ENCODE data around the gene NUP214.
"Not testable (repeated sequence)": the region's sequence is repeated elsewhere in the genome, so short reads cannot be mapped to it uniquely, and the experiment has no call there.

The NUP214 gene

DNA sequence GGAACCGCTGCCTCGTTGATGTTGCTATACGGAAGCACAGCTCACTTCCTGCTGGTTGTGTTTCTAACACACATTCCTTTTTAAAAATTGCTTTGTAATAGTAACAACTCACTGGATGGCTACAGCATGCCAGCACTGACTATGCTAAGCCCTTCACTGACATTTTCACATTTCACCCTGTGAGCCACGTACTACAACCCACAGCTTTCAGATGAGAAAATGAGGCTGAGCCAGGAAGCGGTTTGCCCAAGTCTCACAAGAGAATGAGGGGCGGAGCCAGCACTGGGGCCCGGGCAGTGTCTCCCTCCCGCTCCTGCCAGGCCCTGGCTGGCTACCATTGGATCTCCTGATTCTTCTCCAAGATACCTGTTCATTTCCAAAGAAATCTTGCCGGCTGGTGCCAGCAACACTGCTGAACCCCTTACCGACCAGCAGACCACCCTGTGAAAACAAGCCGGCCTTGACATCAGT, 112.6 kb downstream of the NUP214 start:
- peak; percentile 93 for DNase-seq

DNA sequence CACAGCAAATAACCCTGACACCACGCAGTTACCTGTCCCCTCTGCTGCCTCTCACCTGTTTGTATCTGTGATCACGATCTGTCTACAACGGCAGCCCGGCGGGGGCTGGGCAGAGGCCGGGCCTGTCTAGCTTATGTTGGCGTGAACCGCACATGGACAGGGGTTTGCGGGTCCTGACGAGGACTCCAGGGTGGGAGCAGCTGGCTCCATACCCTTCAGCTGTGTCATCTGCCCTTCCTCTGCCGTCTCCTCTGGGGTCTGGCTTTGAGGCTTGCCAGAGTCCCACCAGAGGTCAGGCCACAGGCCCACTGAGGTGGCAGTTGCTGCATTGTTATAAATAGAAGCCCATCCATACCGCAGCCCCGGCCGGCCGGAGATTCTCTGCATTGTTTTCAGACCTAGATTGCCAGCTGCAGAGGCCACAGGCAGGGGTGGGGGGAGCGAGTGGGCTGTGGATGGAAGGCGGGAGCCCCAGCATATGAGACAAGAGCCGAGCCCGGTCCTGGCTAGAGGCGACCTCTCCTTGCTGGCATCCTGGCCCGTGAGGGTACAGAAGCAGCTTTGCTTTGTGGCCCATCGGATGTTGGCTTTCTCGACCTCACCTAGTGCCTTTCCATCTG, 113.1 kb downstream of the NUP214 start:
- DNase-seq: peak; percentile 62

DNA sequence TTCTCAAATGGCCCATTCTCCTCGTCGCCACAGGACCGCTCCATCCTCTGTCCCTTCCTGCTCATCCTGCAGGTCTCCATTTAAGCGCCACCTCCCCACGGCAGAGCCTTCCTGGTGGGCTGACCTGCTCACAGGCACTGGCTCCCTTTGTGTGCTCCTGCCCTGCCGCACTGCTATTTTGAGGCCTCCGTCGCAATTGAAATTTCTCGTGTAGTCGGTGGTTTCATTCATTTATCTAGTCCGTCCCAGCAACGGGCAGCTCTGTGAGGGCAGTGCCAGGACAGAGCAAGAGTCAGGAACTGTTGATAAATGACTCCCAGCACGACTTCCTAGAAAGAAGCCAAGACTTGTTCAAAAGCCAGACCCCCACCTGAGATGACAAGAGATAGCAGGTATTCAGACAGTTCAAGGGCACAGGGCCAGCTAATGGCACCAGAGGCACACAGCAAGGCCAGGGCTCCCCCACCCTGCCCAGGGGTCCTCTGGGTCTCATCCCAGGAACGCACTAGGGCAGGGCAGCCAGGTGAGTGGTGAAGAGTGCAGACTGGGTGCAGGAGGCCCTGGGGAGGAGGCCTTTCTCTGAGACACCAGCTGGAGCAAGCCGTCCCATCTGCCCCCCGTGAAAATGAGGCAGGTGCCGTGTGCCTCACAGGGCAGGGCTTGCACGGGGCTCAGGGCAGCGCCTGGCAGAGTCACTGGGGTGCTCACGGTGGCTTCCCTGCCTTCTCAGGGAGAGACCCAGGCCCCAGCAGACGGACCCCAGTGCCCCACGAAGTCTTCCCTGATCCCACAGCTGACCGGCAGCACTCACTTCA, 114.0 kb downstream of the NUP214 start:
- no peak for DNase-seq

DNA sequence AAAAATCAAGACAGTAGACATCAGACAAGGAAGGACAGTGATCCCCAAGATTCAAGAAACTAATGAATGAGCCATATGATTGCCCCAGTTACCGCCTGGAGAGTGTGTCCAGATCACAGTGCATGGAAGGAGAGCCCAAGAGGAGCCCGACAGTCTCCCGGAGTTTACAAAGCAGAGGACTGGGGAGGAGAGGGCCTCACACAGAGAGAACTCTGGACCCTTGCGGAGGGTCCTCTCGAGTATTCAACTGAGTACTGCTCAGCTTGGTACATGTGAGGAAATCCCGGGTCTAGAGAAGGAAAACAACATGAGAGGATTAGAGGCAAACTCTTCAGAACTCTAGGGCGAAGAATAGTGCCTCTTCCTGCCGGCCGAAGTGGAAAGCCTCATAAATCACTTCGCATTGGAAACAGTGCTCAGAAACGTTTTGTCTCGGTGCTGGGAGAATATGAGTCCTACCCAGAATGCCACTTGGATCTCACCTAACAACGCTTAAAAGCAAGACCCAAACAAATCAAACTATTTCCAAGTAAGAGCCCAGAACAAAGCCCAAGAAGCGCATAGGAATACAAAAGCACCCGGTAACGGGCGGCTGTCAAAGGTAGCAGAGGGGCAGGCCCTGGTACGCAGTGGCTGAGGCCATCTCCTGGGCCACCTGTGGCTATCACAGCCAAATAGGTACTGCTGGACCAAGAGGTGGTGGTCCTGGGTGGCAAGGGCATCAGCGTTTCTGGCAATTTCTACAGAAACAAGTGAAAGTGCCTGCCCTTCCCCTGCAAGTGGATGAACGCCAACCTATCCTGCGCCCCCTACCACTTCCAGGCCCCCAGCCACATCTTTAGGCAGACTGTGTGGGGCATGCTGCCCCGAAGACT, 114.9 kb downstream of the NUP214 start:
- no peak for DNase-seq

DNA sequence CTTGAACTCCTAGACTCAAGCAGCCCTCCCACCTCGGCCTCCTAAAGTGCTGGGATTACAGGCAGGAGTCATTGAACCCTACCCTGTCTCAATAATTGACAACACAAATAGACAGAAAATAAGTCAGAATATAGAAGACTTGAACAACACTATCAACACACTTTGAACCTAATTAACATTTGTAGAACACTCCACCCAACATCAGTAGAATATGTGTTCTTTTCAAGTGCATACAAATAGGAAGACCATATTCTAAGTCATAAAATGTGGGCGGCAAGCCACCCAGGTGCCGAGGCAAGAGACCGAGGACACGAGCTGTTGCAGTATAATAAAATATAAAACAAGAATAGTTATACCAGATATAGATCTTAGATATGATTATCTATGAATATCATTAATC, 118.9 kb downstream of the NUP214 start:
- not testable (repeated sequence) for DNase-seq

DNA sequence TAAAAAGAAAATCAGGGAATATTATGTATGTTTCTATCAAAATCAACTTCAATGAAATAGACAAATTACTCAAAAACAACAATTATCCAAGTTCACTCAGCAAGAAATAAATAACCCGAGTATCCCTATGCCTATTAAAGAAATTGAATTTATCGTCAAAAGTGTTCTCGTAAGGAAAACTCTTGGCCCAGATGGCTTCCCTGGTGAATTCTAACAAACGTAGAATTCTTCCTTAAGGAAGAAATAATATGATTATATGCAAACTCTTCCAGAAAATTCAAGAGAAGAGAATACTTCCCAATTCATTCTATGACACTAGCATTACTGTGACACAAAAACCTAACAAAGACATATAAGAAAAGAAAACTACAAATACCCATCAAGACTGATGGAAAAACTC, 121.2 kb downstream of the NUP214 start:
- no peak for DNase-seq

DNA sequence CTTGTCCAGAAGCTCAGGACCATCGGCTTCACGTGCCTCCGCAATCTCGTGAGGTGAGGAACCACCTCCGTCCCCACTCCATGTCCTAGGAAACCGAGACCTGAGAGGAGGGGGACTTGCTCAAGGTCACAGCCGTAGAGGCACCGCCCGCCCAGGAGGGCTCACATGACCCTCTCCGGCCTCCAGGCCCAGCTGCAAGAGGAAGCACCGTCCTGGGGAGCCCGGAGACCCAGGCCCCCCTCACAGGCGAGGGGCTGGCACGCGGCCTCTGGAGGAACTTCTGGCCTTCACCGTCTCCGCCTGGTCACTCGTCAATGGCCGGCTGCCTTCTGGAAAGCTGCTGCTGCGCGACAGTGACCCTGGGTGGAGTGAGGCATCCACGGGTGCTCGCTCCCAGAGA, 126.7 kb downstream of the NUP214 start:
- no peak for DNase-seq

DNA sequence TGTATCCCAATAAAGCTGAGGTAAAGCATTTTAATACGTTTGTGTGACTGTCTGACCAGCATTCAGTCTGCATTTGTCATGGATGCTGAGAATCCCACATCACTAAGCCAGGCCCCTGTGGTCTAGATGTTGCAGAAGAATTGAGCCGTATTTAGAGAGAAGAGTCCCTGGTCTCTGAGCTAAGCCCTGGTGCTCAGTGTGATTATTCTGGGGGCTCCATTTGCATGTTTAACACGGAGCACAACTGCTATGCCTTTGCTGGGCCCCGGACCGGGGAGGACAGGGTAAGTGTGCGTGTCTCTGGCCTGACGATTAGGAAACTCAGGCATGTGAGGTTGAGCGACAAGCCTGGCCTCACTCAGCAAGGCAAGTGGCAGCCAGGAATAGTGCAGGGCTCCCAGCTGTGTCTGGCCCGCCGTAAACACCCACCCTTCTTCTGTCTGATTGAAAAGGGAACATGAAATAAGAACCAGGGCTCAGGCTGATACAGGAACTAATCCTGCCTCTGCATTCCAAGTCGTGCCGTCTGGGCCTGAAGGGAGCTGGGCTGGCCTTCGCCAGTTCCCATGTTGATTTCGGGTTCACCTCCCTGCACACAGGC, 128.6 kb downstream of the NUP214 start:
- DNase-seq: no peak

DNA sequence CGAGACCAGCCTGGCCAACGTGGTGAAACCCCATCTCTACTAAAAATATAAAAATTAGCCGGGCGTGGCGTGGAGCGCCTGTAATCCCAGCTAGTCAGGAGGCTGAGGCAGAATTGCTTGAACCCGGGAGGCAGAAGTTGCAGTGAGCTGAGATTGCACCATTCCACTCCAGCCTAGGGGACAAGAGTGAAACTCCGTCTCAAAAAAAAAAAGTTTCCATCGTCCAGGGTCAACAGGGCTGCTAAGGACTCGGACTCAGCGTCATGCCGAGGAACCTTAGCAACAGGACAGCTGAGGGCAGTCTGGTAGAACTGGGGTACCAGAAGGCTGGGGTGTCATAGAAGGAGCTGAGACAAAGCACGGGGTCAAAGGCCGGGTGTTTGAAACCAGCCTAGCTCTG, 129.2 kb downstream of the NUP214 start:
- no peak for DNase-seq

DNA sequence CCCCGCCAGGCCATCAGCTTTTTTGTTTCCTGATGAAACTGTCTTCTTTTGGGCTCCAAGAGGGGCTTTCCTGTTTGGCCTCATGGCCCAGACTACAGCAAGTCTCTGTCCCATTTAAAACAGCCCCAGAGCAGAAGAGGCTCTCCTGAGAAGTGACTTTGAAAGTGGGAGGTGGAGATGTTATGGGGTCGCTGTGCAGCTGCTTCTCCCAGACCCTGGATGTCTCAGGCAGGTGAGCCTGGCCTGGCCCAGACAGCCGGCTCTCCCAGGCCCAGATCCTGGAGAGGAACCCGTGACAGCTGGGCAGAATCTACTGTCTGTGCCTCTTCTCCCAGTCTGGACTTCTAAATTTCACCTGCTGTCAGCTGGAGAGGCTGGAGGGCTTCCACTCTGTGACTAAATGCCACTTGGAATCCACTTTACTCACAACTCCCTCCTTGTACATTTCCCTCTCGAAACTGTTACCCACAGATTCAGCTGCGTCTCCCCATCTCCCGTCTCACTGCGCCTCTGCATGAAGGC, 130.4 kb downstream of the NUP214 start:
- DNase-seq: no peak

DNA sequence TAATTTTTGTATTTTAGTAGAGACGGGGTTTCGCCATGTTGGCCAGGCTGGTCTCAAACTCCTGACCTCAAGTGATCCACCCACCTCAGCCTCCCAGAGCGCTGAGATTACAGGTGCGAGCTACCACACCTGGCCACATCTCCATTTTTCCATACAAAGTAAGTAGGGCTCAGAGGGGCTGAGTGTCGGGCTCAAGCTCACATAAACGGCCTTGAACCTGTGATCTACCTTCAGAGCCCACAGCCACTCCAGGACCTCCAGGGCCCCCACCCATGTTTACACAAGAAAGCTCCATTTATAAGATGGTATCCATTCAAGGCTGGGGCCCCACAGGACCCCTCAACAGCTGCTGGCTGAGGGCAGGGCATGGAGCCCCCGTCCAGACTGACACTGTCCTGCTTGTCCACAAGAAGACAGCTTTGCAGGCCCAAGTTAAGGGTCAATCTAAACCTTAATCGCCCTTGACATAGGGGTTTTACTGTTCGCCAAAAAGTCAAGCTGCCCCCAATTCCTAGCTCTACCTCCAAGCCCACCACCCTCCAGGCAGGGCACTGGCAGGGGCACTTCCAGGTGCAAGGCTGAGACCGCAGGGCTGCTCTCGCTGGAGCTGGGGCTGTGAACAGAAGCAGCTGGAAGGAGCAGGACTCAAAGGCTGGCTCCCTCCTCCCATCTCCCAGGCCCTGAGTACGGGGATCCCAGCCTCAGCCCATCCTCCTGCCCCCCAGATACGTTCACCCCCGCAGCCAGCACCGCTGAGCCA, 132.1 kb downstream of the NUP214 start:
- no peak for DNase-seq

DNA sequence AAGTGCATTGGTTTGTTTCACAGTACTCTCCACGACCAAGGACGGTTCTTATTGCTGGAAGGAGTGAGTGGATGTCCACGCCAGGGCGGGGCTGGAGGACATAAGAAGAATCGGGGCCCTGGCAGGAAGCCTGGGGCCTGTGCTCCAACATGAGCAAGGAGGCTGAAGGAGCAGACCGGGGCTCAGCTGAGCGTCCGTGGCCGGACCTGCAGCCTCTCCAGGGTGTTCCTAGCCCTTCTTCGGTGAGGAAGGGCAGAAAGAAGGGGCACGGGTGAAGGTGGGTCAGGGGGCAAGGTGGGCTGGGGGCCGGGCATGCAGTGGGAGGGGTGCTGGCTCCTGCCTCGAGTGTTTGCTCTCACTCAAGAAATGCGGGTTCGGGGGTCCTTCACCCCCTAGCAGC, 132.8 kb downstream of the NUP214 start:
- DNase-seq: no peak

DNA sequence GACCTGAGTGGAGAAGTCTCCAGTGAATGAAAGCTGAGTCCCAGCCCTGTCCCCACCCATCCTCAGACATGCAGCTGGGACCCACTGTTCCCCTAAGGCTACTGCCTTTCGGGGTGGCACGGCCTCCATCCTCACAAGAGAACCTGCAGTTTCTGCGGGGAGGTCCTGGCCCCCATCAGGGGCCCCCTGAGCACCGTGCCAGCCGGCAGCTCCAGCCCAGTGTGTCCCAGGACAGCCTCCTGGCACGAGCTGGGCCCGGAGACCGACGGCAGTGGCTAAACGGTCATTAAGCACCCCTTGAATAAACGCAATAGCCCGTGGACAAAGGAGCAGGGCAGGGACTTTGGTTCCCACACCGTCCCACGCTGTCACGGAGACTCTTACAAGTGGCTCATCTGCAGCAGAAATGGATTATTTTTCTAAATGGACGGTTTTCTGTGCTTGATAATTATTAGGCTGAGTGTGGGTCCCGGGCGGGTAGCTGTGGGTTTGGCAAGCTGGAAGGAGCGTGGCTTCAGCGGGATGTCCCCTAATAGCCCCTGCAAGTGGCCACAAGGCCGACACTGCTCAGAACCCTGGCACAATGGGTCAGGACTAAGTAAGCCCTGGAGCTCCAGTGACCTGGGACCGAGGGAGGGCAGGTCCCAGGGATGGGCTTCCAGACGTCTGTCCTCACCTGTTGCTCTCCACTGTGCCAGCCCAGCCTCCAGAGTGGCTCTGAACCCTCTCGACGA, 133.5 kb downstream of the NUP214 start:
- no peak for DNase-seq

DNA sequence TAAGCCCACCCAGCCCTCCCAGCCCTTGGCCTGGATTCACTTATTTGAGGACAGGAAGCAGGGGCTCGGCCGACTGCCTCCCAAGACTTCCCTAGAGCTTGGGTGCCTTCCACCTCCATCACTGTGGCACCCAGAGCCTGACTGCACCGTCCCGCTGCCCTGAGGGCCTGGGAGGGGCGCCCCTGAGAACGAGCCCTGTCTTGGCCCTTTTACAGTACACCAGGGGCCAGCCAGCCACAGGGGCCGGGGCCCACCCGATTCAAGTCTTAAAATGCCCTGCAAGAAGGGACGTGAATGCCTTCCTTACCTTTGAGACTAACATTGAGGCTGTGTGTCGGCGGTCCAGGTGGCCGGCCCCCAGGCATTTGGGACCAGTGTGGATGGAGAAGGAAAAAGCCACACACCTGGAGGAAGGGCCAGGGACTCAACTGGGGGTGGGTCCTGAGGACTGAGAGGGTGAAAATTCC, 134.1 kb downstream of the NUP214 start:
- DNase-seq: no peak

DNA sequence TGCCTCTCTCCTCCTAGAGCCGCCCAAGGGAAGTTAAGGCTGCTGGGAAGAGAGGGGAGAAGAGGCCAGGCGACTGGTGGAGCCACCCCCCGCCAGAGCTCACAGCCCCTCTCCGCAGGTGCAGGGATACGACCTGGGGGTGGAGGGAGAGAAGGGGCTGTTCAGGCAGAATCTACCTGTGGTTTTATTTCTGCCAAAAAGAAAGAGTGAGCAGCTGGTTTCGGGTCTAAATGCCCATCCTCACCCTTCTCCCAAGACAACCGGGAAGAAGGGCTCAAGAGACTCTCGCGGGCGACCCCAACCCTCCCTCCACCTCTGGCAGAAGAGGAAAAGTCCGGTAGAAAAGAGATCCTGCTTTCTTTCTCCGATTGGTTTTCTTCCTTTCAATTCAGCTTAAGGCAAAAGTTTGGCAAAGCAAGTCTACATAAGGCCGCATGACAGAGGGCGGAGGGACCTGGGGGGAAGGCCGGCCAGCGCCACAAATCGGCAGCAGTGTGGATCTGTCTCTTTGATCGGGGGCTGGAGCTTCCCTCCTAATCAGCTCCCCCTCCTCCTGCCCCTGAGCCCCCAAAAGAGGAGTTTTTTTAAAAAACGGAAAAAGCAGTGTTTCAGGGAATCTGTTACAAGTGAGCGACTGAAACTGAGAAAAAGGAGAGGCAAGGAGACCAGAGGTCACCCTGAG, 134.7 kb downstream of the NUP214 start:
- no peak for DNase-seq

DNA sequence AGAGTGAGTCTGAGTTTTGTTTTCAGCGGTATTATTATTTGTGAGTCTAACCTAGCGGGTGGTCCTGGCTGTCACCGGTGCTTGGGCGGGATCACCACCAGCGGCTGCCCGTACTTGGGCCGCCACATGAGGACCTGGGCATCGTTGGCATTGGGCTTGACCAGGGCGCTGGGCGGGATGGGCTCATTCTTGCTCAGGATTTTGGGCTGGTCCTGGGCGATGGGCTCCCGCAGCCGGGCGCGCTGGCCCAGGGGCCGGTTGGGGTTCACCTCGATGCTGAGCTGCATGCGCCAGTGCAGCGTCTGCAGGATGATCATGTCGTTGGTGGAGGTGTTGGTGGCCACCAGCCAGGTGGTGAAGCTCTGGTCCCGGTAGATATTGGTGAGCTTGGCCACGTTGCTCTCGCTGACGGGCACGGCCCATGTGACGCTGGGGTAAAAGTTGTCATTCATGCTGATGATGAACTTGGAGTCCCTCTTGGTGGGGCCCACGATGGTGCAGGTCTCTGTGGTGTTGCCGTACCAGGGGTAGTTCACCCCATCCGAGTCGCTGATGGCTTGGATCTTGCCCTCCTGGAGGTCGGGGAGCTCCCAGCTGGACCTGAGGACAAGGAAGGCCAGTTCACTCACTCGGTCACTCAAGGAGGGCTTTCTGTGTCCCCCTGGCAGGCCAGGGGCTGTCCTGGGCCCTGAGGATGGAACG, 135.5 kb downstream of the NUP214 start:
- DNase-seq: no peak

DNA sequence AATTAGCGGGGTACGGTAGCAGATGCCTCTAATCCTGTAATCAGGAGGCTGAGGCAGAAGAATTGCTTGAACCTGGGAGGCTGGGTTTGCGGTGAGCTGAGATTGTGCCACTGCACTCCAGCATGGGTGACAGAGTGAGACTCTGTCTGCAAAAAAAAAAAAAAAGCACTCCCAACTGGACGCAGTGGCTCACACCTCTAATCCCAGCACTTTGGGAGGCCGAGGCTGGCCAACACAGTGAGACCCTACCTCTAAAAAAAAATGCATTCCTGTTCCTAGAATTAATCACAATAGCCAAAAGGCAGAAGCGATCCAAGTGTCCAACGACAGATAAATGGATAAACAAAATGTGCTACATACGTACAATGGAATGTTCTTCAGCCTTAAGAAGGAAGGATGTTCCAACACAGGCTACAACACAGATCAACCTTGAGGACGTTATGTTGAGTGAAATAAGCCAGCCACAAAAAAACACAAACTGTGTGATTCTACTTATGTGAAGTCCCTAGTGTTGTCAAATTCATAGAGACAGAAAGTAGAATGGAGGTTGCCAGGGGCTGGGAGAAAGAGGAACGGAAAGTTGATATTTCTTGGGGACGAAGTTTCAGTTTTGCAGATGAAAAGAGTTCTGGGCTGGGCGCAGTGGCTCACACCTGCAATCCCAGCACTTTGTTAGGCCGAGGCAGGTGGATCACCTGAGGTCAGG, 137.1 kb downstream of the NUP214 start:
- peak; percentile 48 for DNase-seq

DNA sequence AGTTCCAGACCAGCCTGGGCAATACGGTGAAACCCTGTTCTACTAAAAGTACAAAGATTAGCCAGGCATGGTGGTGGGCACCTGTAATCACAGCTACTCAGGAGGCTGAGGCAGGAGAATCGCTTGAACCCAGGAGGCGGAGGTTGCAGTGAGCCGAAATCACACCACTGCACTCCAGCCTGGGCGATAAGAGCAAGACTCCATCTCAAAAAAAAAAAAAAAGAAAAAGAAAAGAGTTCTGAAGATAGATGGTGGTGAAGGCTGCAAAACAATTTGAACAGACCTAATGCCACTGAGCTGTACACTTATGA, 137.6 kb downstream of the NUP214 start:
- not testable (repeated sequence) for DNase-seq

DNA sequence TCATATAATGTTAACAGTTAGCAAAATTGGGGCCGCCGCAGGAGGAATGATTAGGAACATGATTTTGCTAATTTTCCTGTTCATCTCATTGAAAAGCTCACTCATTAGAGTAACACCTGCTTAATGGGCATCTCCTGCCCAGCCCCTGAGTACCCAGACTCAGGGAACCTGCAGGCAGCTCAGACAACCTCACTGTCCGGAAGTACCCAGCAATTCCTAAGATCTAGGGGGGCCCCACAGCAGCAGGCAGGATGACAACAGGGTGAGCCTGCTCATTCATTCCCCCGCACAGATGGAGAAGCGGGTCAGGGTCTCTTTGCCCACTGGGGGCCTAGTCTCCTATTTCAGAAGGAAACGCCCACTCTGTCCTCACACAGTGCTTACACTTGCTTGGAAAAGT, 138.3 kb downstream of the NUP214 start:
- no peak for DNase-seq

Data from activated effector memory CD4-positive, alpha-beta T cell treated with anti-CD3 and anti-CD28 coated beads, Interleukin-2, amount 50 U/mL, for 16 hours (primary cell).